Suppressor macrophage (primary cell): ENCODE results near the gene DPP10.

Experiments used
- DNase-seq, 4 experiments: peaks; one replicate each; pipeline ENCODE4 v3.0.0-alpha.2; 2020 to 2022

DPP10 gene

DNA sequence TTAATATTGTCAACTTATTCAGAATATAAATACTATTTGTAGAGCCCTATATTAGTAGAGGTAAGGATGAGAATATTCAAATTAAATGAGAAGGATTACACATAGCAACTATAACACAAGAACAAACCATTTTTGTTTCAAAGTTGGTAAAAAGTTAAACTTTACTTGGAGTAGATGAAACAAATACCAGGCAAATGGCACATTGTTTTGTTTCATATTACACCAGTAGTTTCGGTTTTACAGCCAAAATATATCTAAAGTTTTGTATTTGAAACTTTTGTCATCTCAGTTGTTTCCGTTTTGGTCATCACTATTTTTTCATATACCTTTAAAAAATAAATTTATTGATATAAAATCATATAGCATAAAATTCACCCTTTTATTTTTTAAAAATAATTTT, 1039.4 kb downstream of the DPP10 start:
- DNase-seq: no peak

DNA sequence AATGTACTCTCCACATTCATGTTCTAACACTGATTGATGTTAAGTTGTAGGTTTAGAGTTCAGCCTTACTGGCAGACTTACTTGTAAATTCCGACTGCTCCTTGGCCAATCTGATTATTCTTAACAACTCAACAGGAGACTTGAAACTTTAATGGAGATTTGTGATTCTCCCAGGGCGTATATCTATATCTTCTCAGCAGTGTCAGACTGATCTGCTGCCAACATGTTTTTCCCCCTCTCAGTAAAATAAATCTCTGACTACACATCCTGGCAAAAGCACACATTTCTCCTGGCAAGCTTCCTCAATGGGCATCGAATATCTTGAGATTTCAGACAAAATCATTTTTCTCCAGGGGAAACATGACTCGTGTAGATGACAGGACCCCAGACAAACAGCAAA, 1041.2 kb downstream of the DPP10 start:
- DNase-seq: no peak

DNA sequence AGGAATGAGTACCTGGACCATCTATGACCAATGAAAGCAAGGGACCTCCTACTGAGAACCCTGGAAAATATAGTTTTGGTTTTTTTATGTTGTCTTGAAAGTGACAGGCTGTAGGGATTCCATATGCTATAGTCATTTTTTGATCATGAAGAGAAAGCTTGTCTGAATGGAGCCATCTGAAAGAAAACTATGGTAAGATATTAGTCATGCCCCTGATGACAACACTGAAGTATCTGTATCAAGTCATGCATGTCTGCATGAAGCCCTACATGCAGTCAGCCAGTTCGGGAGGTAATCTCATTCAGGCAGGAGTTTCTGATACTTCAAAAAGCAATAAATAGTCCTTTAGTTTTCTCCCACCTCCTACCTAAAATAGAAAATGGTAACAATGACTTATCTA, 1042.0 kb downstream of the DPP10 start:
- DNase-seq: no peak

DNA sequence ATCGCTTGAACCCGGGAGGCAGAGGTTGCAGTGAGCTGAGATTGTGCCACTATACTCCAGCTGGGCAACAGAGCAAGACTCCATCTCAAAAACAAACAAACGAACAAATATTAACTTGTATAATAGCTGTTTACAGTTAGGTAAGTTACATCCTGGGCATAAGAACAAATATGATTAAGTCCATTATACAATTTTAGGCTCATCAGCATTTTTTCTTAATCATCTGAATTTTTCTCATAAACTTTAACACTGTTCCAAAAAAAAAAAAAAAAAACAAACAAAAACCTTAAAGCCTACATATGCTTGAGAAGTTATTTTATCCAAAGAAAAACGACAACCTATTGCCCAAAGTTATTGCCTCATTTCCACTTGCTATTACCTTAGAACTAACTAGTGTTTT, 1042.5 kb downstream of the DPP10 start:
- DNase-seq: no peak

DNA sequence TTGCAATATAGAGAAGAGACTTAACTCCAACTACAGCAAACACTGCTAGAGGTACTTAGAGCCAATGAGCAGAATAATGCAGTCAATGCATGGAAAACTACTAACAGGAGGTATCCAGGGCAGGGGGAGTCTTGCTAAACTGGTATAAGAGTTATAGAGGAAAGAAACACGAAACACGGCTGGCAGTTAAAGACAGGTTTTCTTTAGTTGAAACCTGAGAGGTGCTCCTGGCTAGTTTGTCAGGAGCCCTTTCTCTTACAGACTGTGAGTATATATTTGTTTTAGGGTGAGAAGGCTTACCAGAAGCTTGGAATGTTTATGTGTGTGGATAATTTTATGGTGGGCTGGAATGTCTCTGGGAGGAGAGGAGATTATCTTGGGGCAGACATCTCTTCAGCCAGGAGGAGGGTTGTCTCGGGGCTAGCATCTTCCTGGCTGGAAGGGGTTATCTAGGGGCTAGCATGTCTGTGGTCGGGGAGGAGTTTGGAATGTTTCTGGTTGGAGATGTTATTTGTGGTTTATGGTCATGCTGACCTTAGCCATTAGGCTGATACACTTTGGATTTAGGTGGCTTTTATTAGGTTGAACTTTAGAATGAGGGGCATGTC, 1048.8 kb downstream of the DPP10 start:
- no peak for DNase-seq

DNA sequence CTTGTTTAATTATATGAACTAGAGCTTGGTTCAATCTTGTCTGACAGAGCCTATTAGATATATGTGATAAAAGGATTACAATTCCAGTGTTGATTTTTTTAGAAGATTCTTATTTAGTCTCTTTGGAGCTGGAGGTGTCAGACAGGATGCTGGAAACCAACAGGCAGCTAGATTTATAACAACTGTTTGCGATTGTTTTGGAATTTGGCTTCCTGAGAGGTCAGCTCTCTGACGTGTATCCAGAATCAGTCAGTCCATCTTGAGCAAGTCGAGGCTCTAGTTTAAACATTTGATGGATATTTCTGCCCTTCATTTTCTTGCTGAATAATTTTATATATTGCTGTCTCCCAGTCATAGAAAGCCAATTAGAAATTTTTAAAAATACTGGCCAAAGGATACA, 1062.9 kb downstream of the DPP10 start:
- DNase-seq: no peak

DNA sequence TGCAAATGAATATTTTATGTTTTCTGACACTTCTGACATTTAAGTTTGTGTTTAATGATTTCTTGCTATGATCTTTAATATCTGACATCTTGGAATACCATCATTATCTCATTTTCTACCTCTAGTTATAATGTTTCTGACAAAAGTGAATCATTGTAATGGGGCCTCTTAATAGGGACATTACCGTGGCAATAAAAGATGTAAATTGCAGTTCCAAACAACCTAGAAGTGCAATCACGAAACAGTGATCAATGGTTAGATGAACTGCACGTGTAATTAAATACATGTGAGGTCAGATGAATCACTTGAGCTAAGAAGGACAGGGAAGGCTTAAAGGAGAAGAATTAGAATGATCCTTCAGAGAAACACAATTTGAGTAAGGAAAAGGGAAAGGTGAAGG, 1078.3 kb downstream of the DPP10 start:
- DNase-seq: no peak

DNA sequence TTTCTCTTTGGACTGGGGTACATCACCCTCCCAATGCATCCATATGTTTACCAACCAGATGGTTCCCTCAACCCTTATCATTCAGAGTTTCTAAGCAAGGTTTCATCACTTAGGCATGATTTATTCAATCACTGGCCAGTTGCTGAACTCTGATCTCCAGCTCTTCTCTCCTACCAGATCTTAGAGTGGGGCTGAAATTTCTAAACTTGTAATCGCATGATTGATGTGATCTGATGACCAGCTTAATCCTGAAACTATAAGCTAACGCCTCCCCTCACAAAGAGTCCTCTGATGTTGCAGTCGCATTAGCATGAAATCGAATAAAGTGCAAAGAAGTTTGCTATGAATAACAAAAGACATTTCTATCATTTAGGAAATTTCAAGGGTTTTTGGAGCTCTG, 1082.0 kb downstream of the DPP10 start:
- no peak for DNase-seq

DNA sequence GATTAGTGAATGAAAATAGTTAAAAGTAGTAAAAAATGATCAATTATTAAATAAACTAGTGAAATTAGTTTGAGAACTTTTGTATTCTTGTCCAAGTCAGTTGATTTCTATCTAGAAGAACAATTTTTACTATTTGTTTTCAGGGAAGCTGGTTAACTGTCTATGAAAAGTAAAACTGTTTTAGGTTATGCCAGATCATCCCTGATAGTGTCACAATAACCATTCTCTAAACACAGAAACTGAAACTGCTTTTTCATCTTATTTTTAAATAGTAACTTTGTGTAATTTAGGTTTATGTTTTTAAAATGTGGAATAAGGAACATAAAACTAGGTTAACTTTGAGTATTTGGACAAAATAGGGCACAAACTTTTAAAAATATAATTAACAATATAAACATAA, 1087.2 kb downstream of the DPP10 start:
- no peak for DNase-seq

DNA sequence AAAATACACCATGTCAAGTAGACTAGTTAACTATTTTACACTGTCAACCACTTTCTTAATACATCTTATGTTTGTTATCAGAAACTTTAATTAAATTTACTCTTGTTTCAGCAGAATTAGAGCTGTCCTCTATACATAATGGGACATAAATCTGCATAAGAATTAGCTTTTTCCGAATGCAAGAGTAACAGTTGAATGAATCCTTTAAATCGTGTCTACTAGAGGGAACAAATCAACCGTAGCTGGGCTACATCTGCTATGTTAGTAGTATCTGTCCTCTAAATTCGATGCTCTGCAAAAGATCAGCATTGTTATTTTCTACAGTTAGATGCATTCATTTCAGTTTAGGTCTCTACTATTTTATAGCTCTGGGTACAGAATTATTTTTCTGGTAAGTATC, 1090.6 kb downstream of the DPP10 start:
- DNase-seq: no peak

DNA sequence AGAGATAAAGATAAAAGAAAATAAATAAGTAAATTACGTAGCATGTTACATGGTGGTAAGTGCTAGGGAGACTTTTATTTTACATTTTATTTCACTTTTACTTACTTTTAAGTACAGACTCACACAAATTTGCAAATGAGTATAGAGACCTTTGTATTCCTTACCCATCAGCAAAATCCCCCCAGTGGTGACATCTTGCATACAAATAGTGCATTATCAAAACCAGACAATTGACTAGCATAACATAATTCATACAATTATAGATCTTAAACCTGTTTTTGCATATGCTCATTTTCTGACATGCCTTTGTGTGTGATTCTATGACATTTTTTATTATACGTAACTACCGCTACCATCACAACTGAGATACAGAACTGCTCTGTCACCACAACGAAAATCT, 1099.4 kb downstream of the DPP10 start:
- DNase-seq: no peak

DNA sequence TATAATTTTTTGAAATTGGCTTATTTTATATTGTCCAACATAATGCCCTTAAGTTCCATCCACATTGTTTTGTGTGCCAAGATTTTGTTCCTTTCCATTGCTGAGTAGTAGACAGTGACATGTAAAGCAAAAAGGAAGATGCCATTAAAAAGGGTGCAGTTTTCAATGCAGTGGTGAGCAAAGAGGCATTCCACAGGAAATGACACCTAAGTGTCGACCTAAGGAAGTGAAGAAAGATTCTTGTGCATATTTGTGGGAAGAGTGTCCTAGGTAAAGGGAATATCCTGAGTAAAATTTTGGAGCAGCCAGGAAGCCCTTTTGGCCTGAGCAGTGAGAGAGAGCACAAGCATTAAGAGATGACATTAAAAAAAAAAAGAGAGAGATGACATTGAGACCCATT, 1099.9 kb downstream of the DPP10 start:
- no peak for DNase-seq

DNA sequence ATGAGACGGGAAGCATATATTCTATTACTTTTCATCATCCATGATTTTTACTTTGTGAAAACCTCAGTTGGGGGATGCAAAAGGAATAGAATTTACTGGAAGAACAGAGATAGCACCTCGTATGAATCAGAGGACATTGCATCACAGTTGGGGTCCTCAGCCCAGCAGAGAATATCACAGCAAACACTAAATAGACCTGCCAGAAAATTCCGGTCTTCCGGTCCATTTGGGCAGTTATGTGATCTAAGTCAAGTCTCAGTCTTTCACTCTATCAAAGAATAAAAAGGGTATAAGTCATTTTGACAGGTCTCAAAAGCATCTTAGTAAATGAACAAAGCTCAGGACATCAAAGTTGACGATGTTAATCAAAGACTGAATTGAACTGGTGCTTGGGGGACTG, 1100.6 kb downstream of the DPP10 start:
- no peak for DNase-seq

DNA sequence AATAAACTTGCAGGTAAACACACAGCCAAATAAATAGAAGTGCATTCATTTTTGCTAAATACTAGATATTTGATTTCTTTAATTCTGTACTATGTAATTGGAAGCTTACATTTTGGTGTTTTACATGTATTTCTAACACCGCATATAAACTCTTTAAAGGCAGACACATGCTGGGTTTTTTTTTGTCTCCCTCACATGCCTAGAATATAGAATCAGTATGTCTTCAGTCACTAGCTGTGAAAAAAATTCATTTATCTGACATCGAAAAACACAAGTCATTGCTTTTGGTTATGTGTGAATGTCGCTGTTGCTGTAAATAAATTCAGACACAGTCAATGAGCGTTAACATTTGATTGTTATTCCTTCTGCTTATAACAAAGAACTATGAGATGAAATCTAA, 1101.0 kb downstream of the DPP10 start:
- DNase-seq: no peak

DNA sequence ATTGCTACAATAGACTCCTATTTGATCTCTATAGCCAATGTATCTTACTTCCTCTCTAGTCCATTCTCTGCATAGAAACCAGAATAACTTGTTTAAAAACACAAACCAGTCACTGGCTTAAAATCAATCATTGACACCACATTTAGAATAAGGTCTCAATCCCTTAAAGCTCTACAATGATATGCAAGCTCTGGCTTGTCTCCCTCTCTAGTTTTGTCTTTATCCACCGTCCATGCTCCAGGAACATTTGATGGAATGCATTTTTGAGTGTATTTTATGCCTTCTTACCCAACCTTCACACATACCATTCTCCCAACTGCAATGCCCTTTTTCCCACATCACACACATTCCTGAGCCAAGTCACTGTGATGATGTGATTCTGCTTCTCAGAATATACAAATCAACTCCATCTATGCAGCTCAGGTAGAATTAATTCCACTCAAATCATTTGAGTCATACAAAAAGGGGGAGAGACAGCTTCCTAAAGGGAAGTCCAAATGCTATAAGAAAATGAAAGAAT, 1107.2 kb downstream of the DPP10 start:
- DNase-seq: no peak

DNA sequence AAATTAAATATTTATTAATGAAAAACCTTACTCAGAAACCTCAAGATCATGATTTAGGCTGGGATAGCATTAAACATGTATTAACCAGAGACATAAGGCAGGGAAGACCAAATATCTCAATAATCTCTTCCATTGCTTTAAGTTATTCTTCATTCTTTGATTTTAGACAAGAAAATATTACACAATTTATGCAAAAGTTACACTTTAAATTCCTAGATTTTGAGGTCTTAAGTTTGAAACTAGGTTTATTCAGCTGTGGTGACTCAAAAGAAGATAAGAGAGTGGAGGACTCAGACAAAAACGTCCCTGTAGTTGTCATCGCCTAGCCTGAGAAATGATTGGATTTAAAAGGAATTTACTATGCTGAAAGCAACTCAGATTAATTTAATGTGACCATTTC, 1110.3 kb downstream of the DPP10 start:
- DNase-seq: no peak

DNA sequence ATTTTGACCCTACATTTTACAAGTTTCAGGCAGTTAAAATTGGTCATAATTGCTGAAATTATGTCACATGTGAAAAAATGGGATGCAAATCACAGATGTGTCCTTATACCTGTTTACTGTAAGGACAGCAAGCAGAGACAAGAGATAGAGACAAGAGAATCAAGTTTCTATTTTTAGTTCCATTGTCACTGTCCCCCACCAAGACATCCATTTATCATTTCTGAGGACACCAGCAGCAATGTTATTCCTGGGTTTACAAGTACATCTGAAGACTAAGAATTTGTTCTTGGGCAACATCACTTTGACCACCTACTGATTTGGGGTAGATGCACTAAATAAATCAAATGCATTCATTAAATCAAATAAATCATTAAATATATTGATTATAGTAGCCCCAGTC, 1111.7 kb downstream of the DPP10 start:
- no peak for DNase-seq

DNA sequence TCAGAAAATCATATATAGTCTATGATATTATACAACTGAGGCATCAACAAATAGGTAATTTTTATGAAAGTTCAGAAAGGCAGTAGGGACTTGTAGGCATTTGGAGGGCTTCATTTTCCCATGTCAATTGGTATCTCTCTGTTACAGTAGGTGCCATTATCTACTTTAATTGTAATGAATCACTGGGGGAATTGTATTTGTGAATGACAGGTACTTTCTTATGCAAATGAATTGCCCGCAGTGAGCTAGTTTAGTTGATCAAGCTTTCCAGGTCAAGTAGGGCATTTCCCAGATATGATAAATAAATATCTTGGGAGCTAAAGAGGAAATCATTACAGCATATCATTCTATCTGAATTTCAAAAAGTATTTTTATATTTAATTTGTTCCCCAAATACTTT, 1116.3 kb downstream of the DPP10 start:
- DNase-seq: no peak

DNA sequence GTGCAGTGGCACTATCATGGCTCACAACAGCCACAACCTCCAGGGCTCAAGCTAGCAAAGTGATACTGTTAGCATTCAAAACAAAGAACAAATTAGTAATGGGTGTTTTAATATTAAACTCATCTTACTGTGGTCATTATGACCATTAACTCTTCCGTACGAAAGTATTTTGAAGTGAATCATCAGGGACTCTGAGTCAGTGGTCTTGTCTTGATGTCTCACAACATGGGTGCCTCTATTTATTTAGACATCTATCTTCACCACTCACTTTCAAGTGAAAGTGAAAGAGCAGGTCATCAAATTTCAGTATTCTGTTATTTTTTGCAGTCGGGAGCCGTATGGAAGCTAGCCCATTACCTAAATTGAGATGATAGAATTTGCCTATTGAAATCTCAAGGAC, 1118.2 kb downstream of the DPP10 start:
- no peak for DNase-seq

DNA sequence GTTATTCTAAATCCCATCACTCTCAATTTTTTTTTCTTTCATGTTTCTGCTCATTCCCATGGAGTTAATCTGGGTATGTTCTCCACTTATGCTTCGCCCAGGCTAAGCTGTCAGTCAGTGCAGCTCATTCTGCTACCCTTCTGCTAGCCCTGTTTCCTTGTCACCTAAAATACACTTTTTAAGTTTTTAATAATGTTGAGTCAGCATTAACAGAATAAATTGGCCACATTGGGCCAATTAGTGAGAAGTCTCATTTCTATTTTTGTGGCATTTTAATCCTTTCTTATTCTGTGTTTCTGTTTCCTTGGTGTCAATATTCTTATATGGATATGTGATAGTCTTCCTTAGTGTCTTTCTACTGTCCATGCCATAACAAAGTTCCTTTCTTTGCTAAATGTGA, 1126.2 kb downstream of the DPP10 start:
- DNase-seq: no peak

DNA sequence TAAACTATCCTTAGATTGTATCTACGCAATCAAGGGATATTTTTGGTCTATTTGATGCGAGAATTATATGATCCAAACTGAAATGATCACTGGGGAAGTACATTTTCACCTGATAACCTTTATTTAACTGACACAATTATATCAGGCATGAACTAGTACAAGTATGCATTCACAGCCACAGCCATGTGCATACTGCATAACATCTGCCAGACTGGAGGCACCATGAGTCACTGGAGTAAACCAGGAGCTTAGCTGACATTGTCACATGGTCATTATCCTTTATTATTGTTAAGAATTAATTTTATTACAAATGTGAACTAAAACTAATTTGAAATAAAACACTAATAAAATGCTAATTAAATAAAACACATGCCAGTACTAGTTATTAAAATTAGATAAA, 1127.1 kb downstream of the DPP10 start:
- no peak for DNase-seq

DNA sequence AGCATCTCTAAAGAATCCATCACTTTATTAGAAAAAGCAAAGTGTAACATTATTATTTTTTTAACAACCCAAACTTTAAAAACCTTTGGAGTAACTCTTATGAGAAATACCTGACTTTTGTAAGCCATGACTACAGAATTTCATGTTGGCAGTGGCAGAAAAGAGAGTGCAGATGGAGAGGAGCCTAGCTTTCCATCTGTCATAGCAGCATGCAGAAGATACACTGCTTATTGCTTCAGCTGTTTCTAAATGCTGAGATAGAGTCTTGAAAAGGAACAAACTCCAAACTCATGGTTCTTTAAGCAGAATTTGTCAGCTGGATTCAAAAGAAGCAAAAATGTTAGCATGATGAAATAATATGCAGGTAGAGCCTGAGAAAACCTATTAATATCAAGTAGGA, 1130.3 kb downstream of the DPP10 start:
- DNase-seq: no peak

DNA sequence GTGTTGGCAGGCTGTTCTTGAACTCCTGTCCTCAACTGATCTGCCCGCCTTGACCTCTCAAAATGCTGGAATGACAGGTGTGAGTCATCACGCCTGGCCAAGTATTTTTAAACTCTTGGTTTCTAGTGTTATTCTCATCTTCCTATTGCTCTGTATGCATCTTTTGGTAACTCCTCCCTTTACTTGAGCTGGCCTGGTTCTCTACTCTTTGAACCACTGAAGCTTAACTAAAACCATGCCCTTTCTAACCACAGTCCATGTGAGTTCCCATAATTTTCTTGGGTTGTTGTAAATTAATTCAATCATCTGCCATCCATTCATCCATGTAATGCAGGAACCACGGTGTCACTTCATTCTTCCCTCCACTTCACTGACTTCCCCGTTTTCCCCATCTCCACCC, 1131.3 kb downstream of the DPP10 start:
- DNase-seq: no peak

DNA sequence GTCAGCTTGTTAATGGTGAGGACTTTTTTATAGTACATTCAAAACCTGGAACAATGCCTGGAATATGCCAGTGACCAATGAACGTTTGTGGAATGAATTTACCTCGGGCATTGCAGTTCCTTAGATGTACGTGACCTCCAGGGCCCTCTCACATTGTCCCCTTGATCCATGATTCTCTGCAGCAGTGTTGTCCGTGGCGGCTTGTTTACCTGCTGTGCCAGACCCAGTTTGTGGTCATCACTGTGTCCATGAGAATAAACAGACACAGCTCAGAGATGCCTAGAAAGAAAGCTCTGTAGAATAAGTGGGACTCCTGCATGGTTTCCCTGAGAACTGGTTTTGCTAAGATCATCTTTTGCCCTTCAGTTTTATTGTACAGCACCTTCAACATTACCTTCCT, 1132.2 kb downstream of the DPP10 start:
- DNase-seq: no peak

DNA sequence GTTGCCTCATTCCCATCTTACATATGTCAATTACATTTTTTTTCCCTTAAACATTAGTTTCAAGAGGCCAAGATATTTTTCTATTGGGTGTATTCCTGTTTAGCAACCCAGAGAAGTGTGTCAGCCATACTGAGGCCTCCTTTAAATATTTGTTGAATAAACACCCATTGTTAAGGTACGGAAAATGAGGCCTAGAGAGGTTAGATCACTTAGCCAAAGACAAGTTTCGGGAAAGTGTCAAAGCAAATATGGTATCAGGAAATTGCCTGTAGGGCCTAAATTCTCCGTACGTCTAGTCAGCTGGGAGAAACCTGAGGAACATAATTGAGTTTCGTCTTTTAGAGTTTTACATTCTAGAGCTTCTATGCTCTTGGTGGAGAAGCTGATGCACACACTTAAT, 1138.3 kb downstream of the DPP10 start:
- no peak for DNase-seq

DNA sequence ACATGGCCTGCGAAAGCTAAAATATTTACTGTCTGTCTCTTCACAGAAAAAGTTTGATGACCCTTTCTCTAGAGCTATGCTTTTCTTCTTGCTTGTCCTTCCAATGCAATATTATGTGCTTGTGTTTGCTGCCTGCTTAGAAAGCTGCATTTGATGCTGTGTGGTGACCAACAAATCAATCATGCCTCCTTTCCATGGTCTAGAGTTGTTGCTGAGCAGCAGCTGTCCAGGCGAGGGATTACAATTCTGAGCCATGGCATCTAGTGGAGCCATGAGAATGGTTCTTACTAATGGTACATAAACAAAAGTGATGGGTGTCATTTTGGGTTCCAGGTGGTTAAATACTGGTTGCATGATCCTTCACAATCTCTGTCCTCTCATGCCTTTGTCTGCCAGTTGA, 1142.1 kb downstream of the DPP10 start:
- DNase-seq: no peak
